Nephron (organoid): ENCODE data around the gene ABCC2.
A peak's percentile ranks its signal among the peaks of the same experiment; 100 is the strongest.
"Not testable (repeated sequence)": the region's sequence is repeated elsewhere in the genome, so short reads cannot be mapped to it uniquely, and the experiment has no call there.

ENCODE experiments used
- H3K27ac Mint-ChIP-seq, 3 experiments: 2 replicates each; pipeline ENCODE4 v1.8.0; 2020; ENCODE audit warnings: mixed read lengths in 3 of 3, mild to moderate bottlenecking in 2 of 3, moderate library complexity in 1 of 3
- H3K27me3 Mint-ChIP-seq: 2 replicates; pipeline ENCODE4 v1.8.0; 2021; ENCODE audit warnings: low read depth, mild to moderate bottlenecking, moderate library complexity, mixed read lengths
- H3K36me3 Mint-ChIP-seq: 2 replicates; pipeline ENCODE4 v1.8.0; 2020; ENCODE audit warnings: low read depth, mixed read lengths
- H3K4me1 Mint-ChIP-seq: 2 replicates; pipeline ENCODE4 v1.8.0; 2020; ENCODE audit warnings: mixed read lengths
- H3K4me3 Mint-ChIP-seq, 3 experiments: 2 replicates each; pipeline ENCODE4 v1.8.0; 2020; ENCODE audit warnings: mild to moderate bottlenecking in 3 of 3, mixed read lengths in 3 of 3, moderate library complexity in 2 of 3
- H3K9me3 Mint-ChIP-seq: 2 replicates; pipeline ENCODE4 v1.8.0; 2020; ENCODE audit warnings: mixed read lengths
- TF ChIP-seq, protein P1 (sequence below), 3 experiments: fragments of 200-600 bp; sonication (generic); IDR thresholded peaks; one replicate each; pipeline ENCODE4 v1.5.0; 2021; ENCODE audit warnings: antibody characterized with exemption in 3 of 3; ENCODE audit not compliant: unreplicated experiment in 3 of 3

ABCC2 gene

DNA sequence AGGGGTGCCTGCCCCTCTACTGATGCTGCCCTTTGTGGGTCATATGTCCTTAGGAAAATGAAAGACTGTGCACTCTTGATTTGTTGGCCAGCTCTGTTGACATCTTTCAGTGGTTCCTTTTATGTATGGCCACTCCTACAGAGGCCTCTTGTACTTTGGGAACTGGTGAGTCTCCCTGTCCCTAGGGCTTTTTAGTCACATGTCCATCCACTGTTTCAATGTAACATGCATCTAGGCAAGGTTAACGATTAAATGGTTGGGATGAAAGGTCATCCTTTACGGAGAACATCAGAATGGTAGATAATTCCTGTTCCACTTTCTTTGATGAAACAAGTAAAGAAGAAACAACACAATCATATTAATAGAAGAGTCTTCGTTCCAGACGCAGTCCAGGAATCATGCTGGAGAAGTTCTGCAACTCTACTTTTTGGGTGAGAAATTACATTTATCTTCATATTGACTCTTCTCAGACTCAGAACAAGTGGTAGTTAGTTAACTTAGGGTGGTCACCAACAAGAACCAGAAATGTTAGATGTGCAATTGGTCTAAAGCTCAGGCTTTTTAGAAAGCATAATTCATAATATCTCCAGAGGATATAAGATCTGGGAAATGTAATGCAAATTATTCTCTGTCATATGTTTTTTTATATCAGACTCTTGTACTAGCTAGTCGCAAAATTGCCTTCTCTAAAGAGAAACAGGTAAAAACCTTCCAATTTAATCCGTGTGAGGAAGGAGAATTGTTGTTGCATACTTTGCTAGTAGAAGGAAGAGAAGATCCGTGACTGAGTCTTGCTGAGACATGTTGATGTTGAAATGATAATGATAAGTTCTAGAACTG is at the start of gene ABCC2:
TSS of gene ABCC2 (plus strand) at position 194 of the 840 bp plus-strand sequence. CDS start at position 399, 205 bp downstream.
- Mint-ChIP-seq H3K9me3 (peaks cover 3% of the 10 kb centered on the region), H3K27me3 (peaks cover 4% of the 10 kb centered on the region), H3K36me3 (peaks cover 4% of the 10 kb centered on the region), H3K4me1 (peaks cover 35% of the 10 kb centered on the region), H3K27ac (peak within 1 kb of the TSS; percentile 67 to 97 (median 79)), H3K4me3 (peak within 1 kb of the TSS in 1 of 3 experiments; percentile 57)
- TF ChIP-seq, protein P1, sequence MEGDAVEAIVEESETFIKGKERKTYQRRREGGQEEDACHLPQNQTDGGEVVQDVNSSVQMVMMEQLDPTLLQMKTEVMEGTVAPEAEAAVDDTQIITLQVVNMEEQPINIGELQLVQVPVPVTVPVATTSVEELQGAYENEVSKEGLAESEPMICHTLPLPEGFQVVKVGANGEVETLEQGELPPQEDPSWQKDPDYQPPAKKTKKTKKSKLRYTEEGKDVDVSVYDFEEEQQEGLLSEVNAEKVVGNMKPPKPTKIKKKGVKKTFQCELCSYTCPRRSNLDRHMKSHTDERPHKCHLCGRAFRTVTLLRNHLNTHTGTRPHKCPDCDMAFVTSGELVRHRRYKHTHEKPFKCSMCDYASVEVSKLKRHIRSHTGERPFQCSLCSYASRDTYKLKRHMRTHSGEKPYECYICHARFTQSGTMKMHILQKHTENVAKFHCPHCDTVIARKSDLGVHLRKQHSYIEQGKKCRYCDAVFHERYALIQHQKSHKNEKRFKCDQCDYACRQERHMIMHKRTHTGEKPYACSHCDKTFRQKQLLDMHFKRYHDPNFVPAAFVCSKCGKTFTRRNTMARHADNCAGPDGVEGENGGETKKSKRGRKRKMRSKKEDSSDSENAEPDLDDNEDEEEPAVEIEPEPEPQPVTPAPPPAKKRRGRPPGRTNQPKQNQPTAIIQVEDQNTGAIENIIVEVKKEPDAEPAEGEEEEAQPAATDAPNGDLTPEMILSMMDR (IDR thresholded peaks at IDR 0.05; ENCODE audit: unreplicated experiment in 3 of 3): no peak

DNA sequence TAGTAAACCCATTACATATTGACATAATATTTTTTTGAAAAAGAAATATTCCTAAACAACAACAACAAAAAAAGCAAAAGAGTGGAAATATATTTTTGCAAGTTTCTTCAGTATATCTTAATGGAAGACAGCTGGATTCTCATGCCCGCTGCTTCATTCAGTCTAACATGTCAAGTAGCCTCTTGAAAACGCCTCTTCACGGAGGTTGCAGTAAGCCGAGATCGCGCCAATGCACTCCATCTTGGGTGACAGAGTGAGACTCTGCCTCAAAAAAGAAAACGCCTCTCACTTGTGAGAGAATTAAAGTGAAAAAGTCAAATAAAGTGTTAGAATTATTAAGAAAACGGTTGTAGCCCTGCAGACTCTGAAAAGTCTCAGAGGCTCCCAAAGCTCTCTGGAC is 49.1 kb upstream of the ABCC2 start:
- Mint-ChIP-seq H3K9me3 (no peaks in the 10 kb centered on the region), H3K4me3 (peak overlapping the region; percentile 80 to 88 (median 86)), H3K36me3 (peaks cover 36% of the 10 kb centered on the region), H3K27me3 (no peaks in the 10 kb centered on the region), H3K27ac (peak overlapping the region; percentile 41 to 87 (median 82)), H3K4me1 (peaks cover 18% of the 10 kb centered on the region)
- TF ChIP-seq, protein P1 (IDR thresholded peaks at IDR 0.05; ENCODE audit: unreplicated experiment in 3 of 3): no peak

DNA sequence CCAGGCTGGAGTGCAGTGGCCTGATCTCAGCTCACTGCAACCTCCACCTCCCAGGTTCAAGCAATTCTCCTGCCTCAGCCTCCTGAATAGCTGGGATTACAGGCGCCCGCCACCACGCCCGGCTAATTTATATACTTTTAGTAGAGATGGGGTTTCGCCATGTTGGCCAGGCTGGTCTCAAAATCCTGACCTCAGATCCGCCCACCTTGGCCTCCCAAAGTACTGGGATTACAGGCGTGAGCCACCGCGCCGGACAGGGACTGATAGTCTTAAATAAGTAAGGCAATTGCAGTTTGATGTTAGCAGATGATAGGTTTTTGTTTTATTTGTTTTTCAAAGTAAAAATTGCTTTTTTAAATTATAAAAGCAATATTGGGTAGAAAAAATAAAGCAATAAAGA is 48.3 kb upstream of the ABCC2 start:
- not testable (repeated sequence) for H3K9me3 Mint-ChIP-seq, H3K27me3 Mint-ChIP-seq
- peak overlapping the region in 1 of 3 experiments; percentile 41 for H3K27ac Mint-ChIP-seq
- H3K36me3 Mint-ChIP-seq: peaks cover 40% of the 10 kb centered on the region
- peaks cover 18% of the 10 kb centered on the region for H3K4me1 Mint-ChIP-seq
- peak overlapping the region in 2 of 3 experiments; percentile 26 to 56 for H3K4me3 Mint-ChIP-seq

DNA sequence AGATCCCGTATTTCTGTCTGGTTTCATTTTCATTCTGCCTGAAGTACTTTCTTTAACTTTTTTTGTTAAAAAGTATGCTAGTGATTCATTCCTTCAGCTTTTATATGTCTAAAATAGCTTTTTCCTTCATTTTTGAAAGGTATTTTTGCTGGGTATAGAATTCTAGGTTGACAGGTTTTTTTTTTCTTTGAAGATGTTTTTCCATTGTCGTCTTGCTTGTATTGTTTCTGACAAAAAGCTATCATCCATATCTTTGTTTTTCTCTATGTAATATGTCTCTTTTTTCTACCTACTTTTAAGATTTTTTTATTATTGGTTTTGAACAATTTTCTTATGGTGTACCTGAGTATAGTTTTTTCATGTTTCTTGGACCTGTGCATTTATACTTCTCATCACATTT is 42.2 kb upstream of the ABCC2 start:
- H3K4me3 Mint-ChIP-seq: no peak overlapping the region
- peaks cover 20% of the 10 kb centered on the region for H3K9me3 Mint-ChIP-seq
- H3K27ac Mint-ChIP-seq: no peak overlapping the region
- peaks cover 88% of the 10 kb centered on the region for H3K36me3 Mint-ChIP-seq
- H3K27me3 Mint-ChIP-seq: no peaks in the 10 kb centered on the region
- TF ChIP-seq, protein P1 (IDR thresholded peaks at IDR 0.05; ENCODE audit: unreplicated experiment in 3 of 3): no peak
- H3K4me1 Mint-ChIP-seq: no peaks in the 10 kb centered on the region

DNA sequence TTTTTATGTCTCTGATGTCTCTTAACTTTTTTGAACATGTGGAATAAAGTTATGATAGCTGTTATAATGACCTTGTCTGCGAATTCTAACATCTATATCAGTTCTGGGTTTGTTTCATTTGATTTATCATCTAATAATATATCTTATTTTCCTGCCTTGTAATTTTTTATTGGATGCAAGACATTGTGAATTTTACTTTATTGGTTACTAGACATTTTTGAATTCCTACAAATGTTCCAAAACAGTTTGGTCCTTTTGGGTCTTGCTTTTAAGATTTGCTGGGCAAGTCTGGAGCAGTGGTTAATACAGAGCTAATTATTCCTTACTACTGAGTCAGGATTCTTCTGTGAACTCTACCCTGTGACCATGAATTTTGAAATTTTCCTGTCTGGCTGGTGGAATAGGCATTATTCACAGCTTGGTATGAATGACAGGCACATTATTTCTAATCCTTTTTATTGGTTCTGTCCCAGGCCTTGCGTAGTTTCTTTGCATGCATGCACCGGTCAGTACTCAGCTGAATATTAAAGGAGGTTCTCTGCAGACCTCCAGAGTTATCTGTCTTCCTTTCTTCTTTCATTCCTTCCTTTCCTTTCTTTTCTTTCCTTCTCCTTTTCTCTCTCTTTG is 41.4 kb upstream of the ABCC2 start:
- H3K9me3 Mint-ChIP-seq: peaks cover 20% of the 10 kb centered on the region

DNA sequence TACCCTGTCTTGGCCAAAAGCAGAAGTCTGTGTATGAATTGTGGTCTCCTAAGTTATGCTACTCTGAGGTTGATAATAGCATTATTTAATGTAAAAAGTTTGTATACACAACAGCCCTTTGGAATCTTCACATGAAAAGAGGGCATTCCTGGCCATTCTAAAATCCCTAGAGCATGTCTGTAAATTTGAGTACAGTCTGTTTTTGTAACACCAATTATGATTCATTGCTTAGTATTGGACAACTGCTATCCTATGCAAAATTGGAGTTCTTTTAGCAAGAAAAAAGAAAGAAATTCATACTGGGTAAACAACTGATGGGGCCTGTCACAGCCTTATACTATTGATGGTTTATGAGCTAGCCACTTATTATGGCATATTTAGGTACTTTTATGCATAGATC is 40.2 kb upstream of the ABCC2 start:
- no peak overlapping the region for H3K27ac Mint-ChIP-seq
- no peak overlapping the region for H3K4me3 Mint-ChIP-seq

More for the DNA sequence above, 41.4 kb upstream of the ABCC2 start:
- Mint-ChIP-seq H3K36me3 (peaks cover 86% of the 10 kb centered on the region), H3K4me1 (no peaks in the 10 kb centered on the region), H3K4me3 (no peak overlapping the region), H3K27me3 (no peaks in the 10 kb centered on the region), H3K27ac (no peak overlapping the region)
- TF ChIP-seq, protein P1 (IDR thresholded peaks at IDR 0.05; ENCODE audit: unreplicated experiment in 3 of 3): no peak

More for the DNA sequence above, 40.2 kb upstream of the ABCC2 start:
- TF ChIP-seq, protein P1 (IDR thresholded peaks at IDR 0.05; ENCODE audit: unreplicated experiment in 3 of 3): no peak
- H3K4me1 Mint-ChIP-seq: no peaks in the 10 kb centered on the region
- peaks cover 20% of the 10 kb centered on the region for H3K9me3 Mint-ChIP-seq
- no peaks in the 10 kb centered on the region for H3K27me3 Mint-ChIP-seq
- peaks cover 76% of the 10 kb centered on the region for H3K36me3 Mint-ChIP-seq
